ENCODE results near the gene SFTA2. TPM values are rescaled to one million over a fixed set of nuclear protein-coding genes. Genes with fewer than 3 reads are reported as not detected.

The SFTA2 gene
- total RNA-seq, 1 donor from 2014 or later: not detected

GRCh38 chr6:30940361-30940986 lies 8.5 kb upstream of the SFTA2 start, which contains the start of gene MUCL3:
TSS of gene MUCL3 (plus strand) at chr6:30940973. CDS start at chr6:30941000, 27 bp downstream.
- no peak within 1 kb of the TSS for H3K4me2 ChIP-seq
- peaks cover 11% of the 10 kb centered on the region for H3K4me1 ChIP-seq
- peak within 1 kb of the TSS; percentile 59 for H3K27ac Mint-ChIP-seq
- H3K36me3 ChIP-seq: no peaks in the 10 kb centered on the region
- no peak for DNase-seq (ENCODE audit: low spot score)
- no peaks in the 10 kb centered on the region for H3K36me3 Mint-ChIP-seq
- H3K4me3 ChIP-seq: no peak within 1 kb of the TSS
- no peak within 1 kb of the TSS for H2AFZ ChIP-seq (replicated peaks)
- no peak within 1 kb of the TSS for H3K4me3 Mint-ChIP-seq
- H3K9me3 Mint-ChIP-seq: no peaks in the 10 kb centered on the region
- H3F3A ChIP-seq (ENCODE audit: low read depth): no peaks in the 10 kb centered on the region
- TF ChIP-seq EZH2 (IDR thresholded peaks at IDR 0.05) (no peak), CTCF (IDR thresholded peaks at IDR 0.05) (no peak), EZH2phosphoT487 (IDR thresholded peaks at IDR 0.05) (no peak)
- H3K9me3 ChIP-seq (ENCODE audit: low read depth): no peaks in the 10 kb centered on the region
- no peaks in the 10 kb centered on the region for H3K79me2 ChIP-seq (ENCODE audit: low read depth)
- no peaks in the 10 kb centered on the region for H3K27me3 ChIP-seq
- peaks cover 22% of the 10 kb centered on the region for H3K27me3 Mint-ChIP-seq (ENCODE audit: insufficient read depth, low read depth)
- no peaks in the 10 kb centered on the region for H4K20me1 ChIP-seq (ENCODE audit: low read depth)
- no peak within 1 kb of the TSS for H3K27ac ChIP-seq
- H3K9ac ChIP-seq: no peak within 1 kb of the TSS
- peaks cover 20% of the 10 kb centered on the region for H3K4me1 Mint-ChIP-seq

GRCh38 chr6:30939473-30939872 lies 7.5 kb upstream of the SFTA2 start:
- TF ChIP-seq CTCF (IDR thresholded peaks at IDR 0.05): no peak
- Histone ChIP-seq H3K27me3 (no peaks in the 10 kb centered on the region), H3K9me3 (ENCODE audit: low read depth) (no peaks in the 10 kb centered on the region), H3F3A (ENCODE audit: low read depth) (no peaks in the 10 kb centered on the region), H3K4me1 (peaks cover 11% of the 10 kb centered on the region), H3K4me2 (no peak overlapping the region), H3K9ac (no peak overlapping the region), H3K27ac (no peak overlapping the region), H2AFZ (replicated peaks) (no peak overlapping the region), H3K4me3 (no peak overlapping the region), H3K36me3 (no peaks in the 10 kb centered on the region), H4K20me1 (ENCODE audit: low read depth) (no peaks in the 10 kb centered on the region), H3K79me2 (ENCODE audit: low read depth) (no peaks in the 10 kb centered on the region)
- Mint-ChIP-seq H3K27me3 (ENCODE audit: insufficient read depth, low read depth) (peaks cover 22% of the 10 kb centered on the region), H3K4me3 (no peak overlapping the region), H3K9me3 (no peaks in the 10 kb centered on the region), H3K27ac (no peak overlapping the region), H3K4me1 (peaks cover 20% of the 10 kb centered on the region), H3K36me3 (no peaks in the 10 kb centered on the region)
- DNase-seq (ENCODE audit: low spot score): no peak

GRCh38 chr6:30938730-30939129 lies 6.8 kb upstream of the SFTA2 start:
- H3K9ac ChIP-seq: no peak overlapping the region
- H4K20me1 ChIP-seq (ENCODE audit: low read depth): no peaks in the 10 kb centered on the region
- TF ChIP-seq CTCF (IDR thresholded peaks at IDR 0.05) (no peak), EZH2 (IDR thresholded peaks at IDR 0.05) (no peak), EZH2phosphoT487 (IDR thresholded peaks at IDR 0.05) (no peak)
- H3K4me3 ChIP-seq: no peak overlapping the region
- no peaks in the 10 kb centered on the region for H3K9me3 ChIP-seq (ENCODE audit: low read depth)
- no peaks in the 10 kb centered on the region for H3K27me3 ChIP-seq
- H3K4me2 ChIP-seq: no peak overlapping the region
- H3K36me3 ChIP-seq: no peaks in the 10 kb centered on the region
- H3K36me3 Mint-ChIP-seq: no peaks in the 10 kb centered on the region
- no peak for DNase-seq (ENCODE audit: low spot score)
- H3F3A ChIP-seq (ENCODE audit: low read depth): no peaks in the 10 kb centered on the region
- H3K9me3 Mint-ChIP-seq: no peaks in the 10 kb centered on the region
- H3K4me1 Mint-ChIP-seq: peaks cover 20% of the 10 kb centered on the region
- peaks cover 11% of the 10 kb centered on the region for H3K4me1 ChIP-seq
- H3K79me2 ChIP-seq (ENCODE audit: low read depth): no peaks in the 10 kb centered on the region
- H3K4me3 Mint-ChIP-seq: no peak overlapping the region
- H3K27ac ChIP-seq: no peak overlapping the region
- peak overlapping the region; percentile 57 for H3K27ac Mint-ChIP-seq
- H2AFZ ChIP-seq (replicated peaks): peak overlapping the region; percentile 17
- peaks cover 22% of the 10 kb centered on the region for H3K27me3 Mint-ChIP-seq (ENCODE audit: insufficient read depth, low read depth)
